GM12801 (cell line): ENCODE data around the gene CKMT2.

Experiments used
- CTCF ChIP-seq: IDR thresholded peaks from one replicate; pipeline ENCODE4 v1.5.1; 2011; ENCODE audit warnings: control low read depth; ENCODE audit not compliant: insufficient read length; ENCODE audit errors: extremely low read depth

CKMT2 gene

GRCh38 chr5:81310402-81311063, 77.4 kb downstream of the CKMT2 start:
- no peak for TF ChIP-seq CTCF

- no peak for TF ChIP-seq CTCF
These were observed 80.2 kb downstream of the CKMT2 start for GRCh38 chr5:81313278-81313677.

GRCh38 chr5:81313686-81314085, 80.6 kb downstream of the CKMT2 start:
- TF ChIP-seq CTCF, result no peak

GRCh38 chr5:81314581-81314980, 81.5 kb downstream of the CKMT2 start:
- TF ChIP-seq CTCF, result no peak

- no peak for TF ChIP-seq CTCF
These were observed 82.2 kb downstream of the CKMT2 start for GRCh38 chr5:81315336-81315735.

- no peak for TF ChIP-seq CTCF
These were observed 82.7 kb downstream of the CKMT2 start for GRCh38 chr5:81315830-81316229.
